C4-2B (cell line): Measurements from ENCODE around the gene P2RY12.

Source experiments
- ZFX ChIP-seq: fragments of 450-650 bp; IDR thresholded peaks from 2 replicates; pipeline ENCODE4 v1.6.1; 2017
- TF ChIP-seq, protein P1 (sequence below): fragments of 450-650 bp; conservative IDR thresholded peaks from 2 replicates; pipeline ENCODE4 v1.5.1; 2017; ENCODE audit warnings: mild to moderate bottlenecking

DNA sequence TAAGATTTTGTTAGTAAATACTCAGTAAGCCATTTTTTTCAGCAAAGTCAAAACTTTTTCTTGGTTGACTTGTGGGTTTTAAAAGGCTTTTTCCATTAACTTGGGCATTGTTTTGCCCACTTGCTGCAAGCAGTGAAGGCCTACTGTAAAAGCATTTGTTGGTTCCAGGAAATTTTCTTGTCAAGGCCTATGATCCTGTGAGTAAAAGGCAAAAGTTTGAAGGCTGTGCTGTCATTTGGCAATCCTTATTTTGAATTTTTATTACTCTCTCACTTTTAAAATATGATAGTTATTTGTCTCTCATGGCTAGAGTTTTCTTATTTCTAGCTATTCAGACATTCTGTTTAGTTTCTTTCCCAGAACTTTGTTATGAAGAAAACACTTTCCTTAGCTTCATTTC lies 13.0 kb downstream of the P2RY12 start:
- TF ChIP-seq, protein P1, sequence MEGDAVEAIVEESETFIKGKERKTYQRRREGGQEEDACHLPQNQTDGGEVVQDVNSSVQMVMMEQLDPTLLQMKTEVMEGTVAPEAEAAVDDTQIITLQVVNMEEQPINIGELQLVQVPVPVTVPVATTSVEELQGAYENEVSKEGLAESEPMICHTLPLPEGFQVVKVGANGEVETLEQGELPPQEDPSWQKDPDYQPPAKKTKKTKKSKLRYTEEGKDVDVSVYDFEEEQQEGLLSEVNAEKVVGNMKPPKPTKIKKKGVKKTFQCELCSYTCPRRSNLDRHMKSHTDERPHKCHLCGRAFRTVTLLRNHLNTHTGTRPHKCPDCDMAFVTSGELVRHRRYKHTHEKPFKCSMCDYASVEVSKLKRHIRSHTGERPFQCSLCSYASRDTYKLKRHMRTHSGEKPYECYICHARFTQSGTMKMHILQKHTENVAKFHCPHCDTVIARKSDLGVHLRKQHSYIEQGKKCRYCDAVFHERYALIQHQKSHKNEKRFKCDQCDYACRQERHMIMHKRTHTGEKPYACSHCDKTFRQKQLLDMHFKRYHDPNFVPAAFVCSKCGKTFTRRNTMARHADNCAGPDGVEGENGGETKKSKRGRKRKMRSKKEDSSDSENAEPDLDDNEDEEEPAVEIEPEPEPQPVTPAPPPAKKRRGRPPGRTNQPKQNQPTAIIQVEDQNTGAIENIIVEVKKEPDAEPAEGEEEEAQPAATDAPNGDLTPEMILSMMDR = no peak
- no peak for TF ChIP-seq ZFX
